Left lung (tissue), 10 donors: ENCODE data around the gene TXNRD2. TPM values are rescaled to one million over a fixed set of nuclear protein-coding genes. Genes with fewer than 3 reads are reported as not detected.

Experiments used
- ATAC-seq: fragments of 200-7000 bp; cut with Tn5 transposase; one replicate; pipeline ENCODE4 v1.9.1; 2020; ENCODE audit warnings: moderate library complexity
- DNase-seq, 4 donors: peaks; one replicate each; pipeline ENCODE4 v3.0.0-alpha.2; 2013 to 2020
- H3K27ac ChIP-seq, 2 donors: fragments of 200-600 bp; sonication (generic) in 1 of 2; one replicate each; pipeline versions ENCODE4 v1.5.0 to v1.8.0; 2020 to 2021
- H3K27me3 ChIP-seq, 2 donors: fragments of 200-600 bp; sonication (generic) in 1 of 2; one replicate each; pipeline versions ENCODE4 v1.5.0 to v1.8.0; 2020 to 2021
- H3K36me3 ChIP-seq, 2 donors: fragments of 200-600 bp; sonication (generic) in 1 of 2; one replicate each; pipeline versions ENCODE4 v1.5.0 to v1.8.0; 2020 to 2021
- H3K4me1 ChIP-seq, 2 donors: fragments of 200-600 bp; one replicate each; pipeline ENCODE4 v1.8.0; 2021
- H3K4me3 ChIP-seq, 2 donors: fragments of 200-600 bp; sonication (generic) in 1 of 2; one replicate each; pipeline versions ENCODE4 v1.5.0 to v1.8.0; 2020 to 2021; ENCODE audit warnings: mild to moderate bottlenecking in 1 of 2
- H3K9me3 ChIP-seq, 2 donors: fragments of 200-600 bp; sonication (generic) in 1 of 2; one replicate each; pipeline versions ENCODE4 v1.5.0 to v1.8.0; 2020 to 2021
- CTCF ChIP-seq, 2 donors: fragments of 200-600 bp; sonication (generic) in 1 of 2; IDR thresholded peaks; one replicate each; pipeline versions ENCODE4 v1.5.0 to v1.8.0; 2021; ENCODE audit warnings: antibody characterized with exemption in 2 of 2
- intact Hi-C, 2 donors: fragments of 100-400 bp; cut with DNase I; formaldehyde crosslinking; loops; one replicate each; pipeline versions ENCODE4 v1.11.2 to v1.14.2; 2022
- polyA plus RNA-seq, 6 donors: library from polyadenylated mRNA; unstranded; fragments of 120-200 nt; gene quantifications; one replicate each; pipeline ENCODE4 v1.2.1, GENCODE V29; 2013; ENCODE audit not compliant: insufficient read length in 6 of 6
- total RNA-seq, 2 donors: library from RNA; stranded (reverse); fragmentation: NEBNext Ultra II Directional; extraction: Animal tissue kit (Norgen Biotek cat#: 25700); gene quantifications; one replicate each; pipeline ENCODE4 v1.2.1, GENCODE V29; 2021
- donor health status: DM: no; HTN: yes; CAD: no.
- donor health status: DM: no; HTN: no; CAD: no.

Gene TXNRD2
- total and polyA plus RNA-seq, 8 donors, result 17.6 to 42.8 (median 22.2) TPM

GRCh38 chr22:19932367-19933206 lies 9.0 kb downstream of the TXNRD2 start:
- no peak overlapping the region for H3K4me3 ChIP-seq
- no peak for TF ChIP-seq CTCF (IDR thresholded peaks at IDR 0.05)

DNA sequence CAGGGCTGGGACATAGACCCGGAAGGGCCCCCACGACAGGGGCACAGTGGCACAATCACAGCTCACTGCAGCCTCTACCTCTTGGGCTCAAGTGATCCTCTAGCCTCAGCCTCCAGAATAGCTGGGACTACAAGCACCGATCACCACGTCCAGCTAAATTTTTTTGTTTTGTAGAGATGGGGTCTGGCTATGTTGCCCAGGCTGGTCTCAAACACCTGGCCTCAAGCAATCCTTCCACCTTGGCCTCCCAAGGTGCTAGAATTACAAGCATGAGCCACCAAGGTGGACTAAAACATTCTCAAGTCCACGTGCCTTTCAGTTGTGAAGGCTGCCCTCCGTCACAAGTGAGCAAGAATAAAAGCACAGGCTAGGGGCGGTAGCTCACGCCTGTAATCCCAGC lies 10.1 kb downstream of the TXNRD2 start:
- H3K27me3 ChIP-seq, result no peaks in the 10 kb centered on the region
- H3K9me3 ChIP-seq, result peaks cover 0 to 10% of the 10 kb centered on the region in 2 donors
- no peak for ATAC-seq
- no peak overlapping the region for H3K4me3 ChIP-seq
- intact Hi-C loops, result no loop called here
- H3K27ac ChIP-seq, result no peak overlapping the region
- DNase-seq, result peak in 1 of 4 donors; percentile 15
- TF ChIP-seq CTCF (IDR thresholded peaks at IDR 0.05), result no peak
- peaks cover 0 to 15% of the 10 kb centered on the region in 2 donors for H3K4me1 ChIP-seq
- no peaks in the 10 kb centered on the region for H3K36me3 ChIP-seq

More at GRCh38 chr22:19932367-19933206, 9.0 kb downstream of the TXNRD2 start:
- Histone ChIP-seq H3K9me3 (peaks cover 0 to 10% of the 10 kb centered on the region in 2 donors), H3K27ac (peak overlapping the region in 1 of 2 donors; percentile 61), H3K27me3 (no peaks in the 10 kb centered on the region), H3K4me1 (peaks cover 0 to 23% of the 10 kb centered on the region in 2 donors), H3K36me3 (no peaks in the 10 kb centered on the region)
- DNase-seq, result peak in 2 of 4 donors; percentile 44 to 71
- ATAC-seq, result peak; percentile 64
- intact Hi-C loops, result no loop called here

DNA sequence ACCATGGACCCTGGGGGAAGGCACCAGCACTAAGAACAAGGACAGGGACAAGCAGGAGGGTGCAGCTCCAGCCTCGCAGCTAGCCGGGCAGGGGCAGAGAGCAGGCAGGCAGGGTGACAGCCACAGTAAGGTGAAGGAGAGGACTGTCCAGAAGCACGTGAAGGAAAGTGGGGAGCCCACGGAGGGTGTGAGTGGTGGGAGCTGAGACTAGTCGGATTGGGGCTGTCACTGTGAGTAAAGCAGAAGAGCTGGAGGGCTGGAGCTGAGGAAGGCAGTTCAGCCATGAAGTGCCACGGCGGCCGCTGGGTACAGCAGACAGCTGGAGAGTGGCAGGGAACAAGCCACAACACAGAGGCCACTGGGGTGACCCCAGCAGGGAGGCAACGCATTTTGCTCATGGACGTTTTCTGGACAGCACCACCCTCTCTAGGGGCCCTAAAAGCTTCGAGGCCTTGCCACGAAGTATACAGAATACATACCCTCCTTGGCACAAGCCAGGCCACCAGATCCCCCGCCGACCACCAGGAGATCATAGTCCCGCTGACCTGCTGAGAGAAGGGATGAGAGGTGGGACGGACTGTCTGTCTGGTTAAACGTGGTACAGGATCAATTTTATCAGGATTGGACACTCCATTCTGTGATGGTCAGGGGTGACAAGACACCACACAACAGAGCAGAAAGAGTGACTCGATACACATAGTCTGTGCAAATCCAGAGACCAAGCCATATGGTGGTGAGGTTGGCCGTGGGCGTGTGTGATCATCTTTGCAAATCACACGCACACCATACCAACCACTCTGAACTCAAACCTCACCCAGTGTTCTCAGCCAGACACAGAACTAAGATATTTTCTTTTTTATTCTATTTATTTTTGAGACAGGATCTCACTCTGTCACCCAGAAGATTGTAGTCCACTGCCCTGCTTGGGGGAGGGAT lies 10.8 kb downstream of the TXNRD2 start:
- peak in 1 of 4 donors; percentile 61 for DNase-seq
- intact Hi-C loops, result no loop called here
- Histone ChIP-seq H3K36me3 (no peaks in the 10 kb centered on the region), H3K27ac (no peak overlapping the region), H3K9me3 (peaks cover 0 to 7% of the 10 kb centered on the region in 2 donors), H3K27me3 (no peaks in the 10 kb centered on the region), H3K4me3 (no peak overlapping the region), H3K4me1 (peaks cover 0 to 15% of the 10 kb centered on the region in 2 donors)
- ATAC-seq, result no peak
- no peak for TF ChIP-seq CTCF (IDR thresholded peaks at IDR 0.05)

- no peaks in the 10 kb centered on the region for H3K9me3 ChIP-seq
- intact Hi-C loops, result no loop called here
- ATAC-seq, result no peak
Observed at GRCh38 chr22:19929586-19930550, 11.8 kb downstream of the TXNRD2 start.

More at GRCh38 chr22:19929586-19930550, 11.8 kb downstream of the TXNRD2 start:
- no peak for TF ChIP-seq CTCF (IDR thresholded peaks at IDR 0.05)
- Histone ChIP-seq H3K36me3 (no peaks in the 10 kb centered on the region), H3K27ac (no peak overlapping the region), H3K4me3 (no peak overlapping the region), H3K27me3 (no peaks in the 10 kb centered on the region), H3K4me1 (peaks cover 0 to 15% of the 10 kb centered on the region in 2 donors)
- DNase-seq, result peak in 1 of 4 donors; percentile 48
